Activated CD4-positive, alpha-beta T cell treated with anti-CD3 and anti-CD28 coated beads, Interleukin-10, Interleukin-2, amounts not matched to agents 100 ng/mL and 50 ng/mL, durations not matched to agents 16 hours and 8 hours (primary cell): ENCODE data around the gene CYTH3.

Source experiments
- DNase-seq: peaks from one replicate; pipeline ENCODE4 v3.0.0-alpha.2; 2020

CYTH3 gene

DNA sequence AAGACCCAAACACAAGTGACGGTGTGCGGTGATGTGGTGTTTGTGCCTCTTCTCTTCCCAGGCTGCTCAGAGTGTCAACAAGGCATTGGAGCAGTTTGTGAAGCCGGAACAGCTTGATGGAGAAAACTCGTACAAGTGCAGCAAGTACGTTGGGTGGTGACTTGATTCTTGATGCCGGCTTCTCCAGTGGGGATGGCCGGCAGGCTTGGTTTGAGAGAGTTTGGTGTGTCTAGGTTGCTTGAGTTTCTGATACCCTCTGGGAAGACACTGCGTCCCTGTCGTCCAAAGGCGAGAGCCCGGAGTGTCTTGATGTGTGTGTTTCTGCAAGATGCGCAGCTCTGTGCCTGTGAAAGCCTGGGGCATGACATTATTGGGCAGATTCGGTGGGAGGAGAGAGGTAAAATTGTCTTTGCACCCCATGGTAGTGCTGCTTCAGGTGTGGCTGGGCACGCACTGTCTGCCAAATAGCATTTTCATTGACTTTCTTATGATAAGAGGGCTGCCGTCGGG is 129.5 kb downstream of the CYTH3 start:
- DNase-seq, result no peak

DNA sequence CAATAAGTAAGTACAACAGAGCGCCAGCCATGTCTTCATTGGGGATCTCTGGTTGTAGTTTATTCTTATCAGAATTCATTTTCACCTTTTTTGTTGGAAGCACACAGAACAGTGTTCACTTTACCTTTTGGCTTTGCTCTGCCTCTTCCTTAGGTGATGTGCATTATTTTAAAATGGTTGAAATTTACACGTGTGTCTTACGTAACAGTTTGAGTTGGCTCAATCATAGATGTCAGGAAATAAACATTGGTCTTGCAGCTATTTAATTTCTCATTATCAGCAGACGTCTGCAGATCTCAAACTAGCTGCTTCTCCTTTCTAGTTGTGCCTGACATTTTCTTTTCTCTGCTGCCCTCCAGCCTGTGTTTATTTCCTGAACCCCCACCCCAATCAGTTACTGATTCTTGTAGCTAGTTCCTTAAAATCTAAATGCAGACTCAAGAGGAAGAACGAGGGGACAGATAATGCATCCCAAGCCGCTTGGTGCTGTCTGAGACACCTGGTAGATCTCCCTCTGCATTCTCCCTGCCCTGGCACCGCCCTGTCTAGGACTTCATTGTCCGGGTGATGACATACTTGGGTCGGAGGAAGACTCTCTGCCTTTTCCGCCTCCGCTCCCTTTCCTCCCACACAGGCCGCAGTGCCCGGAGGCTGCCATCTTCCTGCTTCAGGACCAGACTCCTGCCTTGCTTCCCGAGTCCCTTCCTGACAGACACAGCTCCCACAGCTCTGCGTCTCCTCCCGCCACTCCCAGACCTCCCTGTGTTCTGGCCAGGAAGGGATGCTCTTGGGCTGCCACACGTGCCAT is 133.0 kb downstream of the CYTH3 start:
- no peak for DNase-seq

DNA sequence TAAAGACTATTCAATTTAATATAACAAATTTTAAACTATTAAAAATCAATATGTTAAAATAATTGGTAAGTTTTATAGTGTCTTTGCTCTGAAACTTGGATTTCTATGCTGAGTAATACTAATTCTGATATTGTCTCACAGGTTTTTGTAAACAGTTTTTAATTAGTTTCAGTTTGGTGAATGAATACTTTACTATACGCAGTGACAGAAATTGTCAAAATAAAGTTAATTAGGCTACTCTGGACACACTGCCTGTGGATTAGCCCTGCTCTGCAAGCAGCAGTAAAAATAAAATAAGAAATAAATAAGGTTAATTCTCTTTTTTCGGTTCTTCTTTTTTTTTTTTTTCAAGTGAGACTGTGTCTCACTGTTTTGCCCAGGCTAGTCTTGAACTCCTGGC is 135.9 kb downstream of the CYTH3 start:
- DNase-seq, result no peak

DNA sequence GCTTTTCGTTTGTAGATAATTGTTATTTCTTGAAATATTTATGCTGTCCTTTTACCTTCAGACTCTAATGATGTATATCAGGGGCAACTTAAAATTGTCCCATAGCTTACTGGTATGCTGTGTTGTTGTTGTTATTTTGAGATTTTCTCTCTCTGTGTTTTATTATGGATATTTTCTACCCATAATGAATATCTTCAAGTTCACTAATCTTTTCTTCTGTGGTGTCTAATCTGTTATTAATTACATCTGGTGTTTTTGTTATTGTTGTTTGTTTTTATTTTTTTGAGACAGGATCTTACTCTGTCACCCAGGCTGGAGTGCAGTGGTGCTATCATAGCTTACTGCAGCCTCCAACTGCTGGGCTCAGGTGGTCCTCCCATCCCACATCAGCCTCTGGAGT is 139.2 kb downstream of the CYTH3 start:
- DNase-seq, result no peak

DNA sequence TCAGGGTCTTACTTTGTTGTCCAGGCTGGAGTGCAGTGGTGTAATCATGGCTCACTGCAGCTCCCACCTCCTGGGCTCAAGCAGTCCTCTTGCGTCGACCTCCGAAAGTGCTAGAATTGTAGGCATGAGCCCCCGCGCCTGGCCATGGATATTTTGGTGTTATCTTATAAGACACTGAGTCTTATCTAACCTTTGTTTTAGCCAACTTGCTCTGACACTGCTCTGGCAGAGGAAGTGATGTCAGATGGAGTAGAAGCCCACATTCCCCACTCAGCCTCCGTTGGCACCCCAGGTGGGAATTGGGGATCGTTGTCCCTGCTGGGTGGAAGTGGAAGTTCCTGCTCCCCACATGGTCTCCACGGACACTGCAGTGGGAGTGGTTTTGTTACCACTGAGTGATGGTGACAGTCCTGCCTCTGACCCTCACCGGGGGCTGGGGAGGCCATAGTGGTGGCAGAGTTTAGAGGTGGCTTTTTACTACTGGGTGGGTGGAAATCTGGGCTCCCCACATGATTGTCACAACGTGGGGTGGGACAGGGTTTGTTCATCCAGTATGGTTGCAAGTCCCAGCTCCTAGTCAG is 142.3 kb downstream of the CYTH3 start:
- no peak for DNase-seq

DNA sequence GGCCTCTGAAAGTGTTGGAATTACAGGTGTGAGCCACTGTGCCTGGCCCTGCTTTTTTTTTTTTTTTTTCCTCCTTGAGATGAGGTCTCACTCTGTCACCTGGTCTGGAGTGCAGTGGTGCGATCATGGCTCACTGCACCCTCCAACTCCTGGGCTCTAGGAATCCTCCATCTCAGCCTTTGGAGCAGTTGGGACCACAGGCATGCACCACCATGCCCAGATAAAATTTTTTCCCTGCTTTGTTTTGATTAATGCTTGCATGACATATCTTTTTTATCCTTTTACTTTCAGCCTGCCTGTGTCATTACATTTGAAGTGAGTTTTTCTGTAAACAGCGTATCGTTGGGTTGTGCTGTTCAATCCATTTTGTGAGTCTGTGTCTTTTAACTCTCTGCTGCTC is 144.2 kb downstream of the CYTH3 start:
- DNase-seq, result no peak

DNA sequence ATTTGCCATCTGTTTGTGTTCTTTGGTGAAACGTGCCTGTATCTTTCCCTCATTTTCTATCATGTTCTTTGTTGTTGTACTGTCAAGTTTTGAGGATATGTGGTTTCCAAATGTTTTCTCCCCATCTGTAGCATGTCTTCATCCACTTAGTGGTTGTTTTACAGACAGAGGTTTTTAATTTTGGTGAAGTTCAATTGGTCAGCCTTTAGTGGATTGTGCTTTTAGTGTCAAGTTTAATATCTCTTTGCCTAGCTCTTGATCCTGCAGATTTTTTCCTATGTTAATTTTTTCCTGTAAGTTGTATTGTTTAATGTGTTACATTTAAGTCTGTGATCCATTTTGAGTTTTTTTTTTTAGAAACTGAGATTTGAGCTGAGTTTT is 145.3 kb downstream of the CYTH3 start:
- no peak for DNase-seq

DNA sequence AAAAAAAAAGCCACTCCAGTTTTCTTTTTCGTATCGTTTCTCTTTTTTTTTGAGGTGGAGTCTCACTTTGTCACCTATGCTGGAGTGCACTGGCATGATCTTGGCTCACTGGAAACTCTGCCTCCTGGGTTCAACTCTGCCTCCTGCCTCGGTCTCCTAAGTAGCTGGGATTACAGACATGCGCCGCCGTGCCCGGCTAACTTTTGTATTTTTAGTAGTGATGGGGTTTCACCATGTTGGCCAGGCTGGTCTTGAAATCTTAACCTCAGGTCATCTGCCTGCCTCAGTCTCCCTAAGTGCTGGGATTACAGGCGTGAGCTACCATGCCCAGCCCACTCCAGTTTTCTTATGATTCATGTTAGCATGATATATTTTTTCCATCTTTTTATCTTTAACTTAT is 148.6 kb downstream of the CYTH3 start:
- DNase-seq, result no peak

DNA sequence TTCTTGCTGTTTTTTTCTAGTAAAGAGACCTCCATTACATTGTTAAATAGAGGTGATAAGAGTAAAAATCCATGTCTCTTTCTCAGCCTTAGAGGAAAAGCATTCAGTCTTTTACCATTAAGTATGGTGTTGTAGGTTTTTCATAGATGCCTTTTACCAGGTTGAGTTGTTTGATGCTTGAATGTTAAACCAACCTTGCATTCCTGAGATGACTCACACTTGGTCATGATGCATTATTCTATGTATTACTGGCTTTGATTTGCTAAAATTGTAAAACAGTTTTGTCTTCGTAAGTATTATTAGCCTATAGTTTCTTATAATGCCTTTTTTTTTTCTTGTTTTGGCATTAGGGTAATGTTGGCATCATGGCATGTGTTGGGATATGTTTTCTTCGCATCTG is 151.3 kb downstream of the CYTH3 start:
- peak; percentile 39 for DNase-seq

DNA sequence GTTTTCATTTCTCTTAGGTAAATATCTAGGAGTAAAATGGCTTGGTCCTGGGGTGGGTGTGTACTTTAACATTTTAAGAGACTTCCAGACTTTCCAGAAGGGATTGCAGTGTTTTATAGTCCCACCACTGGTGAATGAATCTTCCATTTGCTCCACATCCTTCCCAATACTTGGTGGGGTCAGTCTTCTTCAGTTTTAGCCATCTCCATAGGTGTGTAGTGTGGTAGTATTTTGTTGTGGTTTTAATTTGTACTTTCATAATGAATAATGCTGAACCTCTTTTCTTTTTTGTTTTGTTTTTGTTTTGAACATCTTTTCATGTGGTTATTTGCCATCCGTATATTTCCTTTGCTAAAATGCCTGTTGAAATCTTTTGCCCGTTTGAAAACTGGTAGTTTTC is 154.9 kb downstream of the CYTH3 start:
- peak; percentile 31 for DNase-seq

DNA sequence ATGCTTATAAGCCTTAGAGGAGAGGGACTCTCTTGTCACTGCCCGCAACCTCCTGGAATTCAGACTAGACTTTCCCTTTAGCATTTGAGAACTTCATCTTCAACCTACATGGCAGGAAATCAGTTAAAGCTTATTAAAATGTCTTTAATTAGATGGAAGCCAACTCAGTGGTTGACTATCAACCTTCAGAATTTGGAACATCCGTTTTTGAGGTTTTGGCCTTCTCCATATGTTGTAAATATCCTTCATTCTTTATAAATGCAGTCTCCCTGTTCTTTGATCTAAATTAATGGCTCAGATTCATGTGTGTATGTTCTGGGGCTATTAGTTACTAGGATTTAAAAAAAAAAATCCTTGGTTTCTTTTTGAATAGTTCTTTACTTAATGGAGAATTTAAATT is 156.2 kb downstream of the CYTH3 start:
- DNase-seq, result no peak
